ENCODE data around the gene TINCR.

The TINCR gene

GRCh38 chr19:5580161-5580571 is 12.4 kb upstream of the TINCR start:
- no peak overlapping the region for H3K27ac ChIP-seq (ENCODE audit: insufficient read depth in 1 of 2, low read depth in 1 of 2, low read length in 2 of 2, poor library complexity in 1 of 2, severe bottlenecking in 2 of 2)
- no peaks in the 10 kb centered on the region for H3K27me3 ChIP-seq (replicated peaks in 2 of 5; ENCODE audit: control insufficient read depth in 4 of 5, insufficient read depth in 5 of 5, low read length in 4 of 5)
- no peaks in the 10 kb centered on the region for H3K9me3 ChIP-seq (ENCODE audit: control extremely low read depth in 1 of 5, control insufficient read depth in 4 of 5, insufficient read depth in 2 of 5, low read depth in 1 of 5, low read length in 4 of 5)
- ChIA-PET POLR2A (no interaction called here), CTCF (interaction anchor here (1.3 to 3.5 kb wide), 2 partner anchors 25 to 33 kb away, joined by 3 to 28 read pairs; no protein-coding TSS in a partner anchor)
- H3K4me1 ChIP-seq (ENCODE audit: control extremely low read depth in 1 of 4, control insufficient read depth in 4 of 4, insufficient read depth in 4 of 4, low read length in 3 of 4) = peaks cover 0 to 13% (median 4%) of the 10 kb centered on the region in 4 experiments
- WGBS (ENCODE audit: insufficient coverage) = 82% methylated on average over 12 of the region's 12 CpGs
- H3K36me3 ChIP-seq (ENCODE audit: control insufficient read depth in 4 of 4, insufficient read depth in 4 of 4, low read length in 3 of 4) = peaks cover 0 to 21% (median 10%) of the 10 kb centered on the region in 4 experiments
- DNase-seq = no peak
- no peak overlapping the region for H3K4me3 ChIP-seq (ENCODE audit: control insufficient read depth in 1 of 7, extremely low read depth in 1 of 7, insufficient read depth in 4 of 7, low read depth in 2 of 7, low read length in 6 of 7)

DNA sequence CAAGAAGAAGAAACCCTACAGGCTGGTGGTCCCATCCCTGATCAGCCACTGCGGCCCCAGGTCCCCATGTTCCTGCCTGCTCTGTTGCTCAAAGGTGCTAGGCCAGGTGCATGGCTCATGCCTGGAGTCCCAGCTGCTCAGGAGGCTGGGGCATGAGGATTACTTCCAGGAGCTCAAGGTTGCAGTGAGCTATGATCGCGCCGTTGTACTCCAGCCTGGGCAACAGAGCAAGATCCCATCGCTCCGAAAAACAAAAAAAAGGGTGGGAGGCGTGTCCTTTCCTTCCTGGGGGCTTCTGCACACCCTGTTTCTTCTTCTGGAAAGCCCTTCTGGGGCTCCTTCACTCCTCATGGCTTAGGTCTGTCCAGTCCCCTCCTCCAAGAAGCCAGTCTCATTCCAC is 11.9 kb upstream of the TINCR start:
- DNase-seq = no peak
- peaks cover 0 to 20% (median 10%) of the 10 kb centered on the region in 4 experiments for H3K36me3 ChIP-seq (ENCODE audit: control insufficient read depth in 4 of 4, insufficient read depth in 4 of 4, low read length in 3 of 4)
- no peak overlapping the region for H3K27ac ChIP-seq (ENCODE audit: insufficient read depth in 1 of 2, low read depth in 1 of 2, low read length in 2 of 2, poor library complexity in 1 of 2, severe bottlenecking in 2 of 2)
- ChIA-PET POLR2A (no interaction called here), CTCF (interaction anchor here (0.9 to 3.5 kb wide), 5 partner anchors 16 to 227 kb away, joined by 3 to 28 read pairs (median 4); no protein-coding TSS in a partner anchor)
- H3K27me3 ChIP-seq (replicated peaks in 2 of 5; ENCODE audit: control insufficient read depth in 4 of 5, insufficient read depth in 5 of 5, low read length in 4 of 5) = no peaks in the 10 kb centered on the region
- peaks cover 0 to 10% (median 2%) of the 10 kb centered on the region in 4 experiments for H3K4me1 ChIP-seq (ENCODE audit: control extremely low read depth in 1 of 4, control insufficient read depth in 4 of 4, insufficient read depth in 4 of 4, low read length in 3 of 4)
- 98% methylated on average over 7 of the region's 7 CpGs for WGBS (ENCODE audit: insufficient coverage)
- H3K4me3 ChIP-seq (ENCODE audit: control insufficient read depth in 1 of 7, extremely low read depth in 1 of 7, insufficient read depth in 4 of 7, low read depth in 2 of 7, low read length in 6 of 7) = no peak overlapping the region
- no peaks in the 10 kb centered on the region for H3K9me3 ChIP-seq (ENCODE audit: control extremely low read depth in 1 of 5, control insufficient read depth in 4 of 5, insufficient read depth in 2 of 5, low read depth in 1 of 5, low read length in 4 of 5)

DNA sequence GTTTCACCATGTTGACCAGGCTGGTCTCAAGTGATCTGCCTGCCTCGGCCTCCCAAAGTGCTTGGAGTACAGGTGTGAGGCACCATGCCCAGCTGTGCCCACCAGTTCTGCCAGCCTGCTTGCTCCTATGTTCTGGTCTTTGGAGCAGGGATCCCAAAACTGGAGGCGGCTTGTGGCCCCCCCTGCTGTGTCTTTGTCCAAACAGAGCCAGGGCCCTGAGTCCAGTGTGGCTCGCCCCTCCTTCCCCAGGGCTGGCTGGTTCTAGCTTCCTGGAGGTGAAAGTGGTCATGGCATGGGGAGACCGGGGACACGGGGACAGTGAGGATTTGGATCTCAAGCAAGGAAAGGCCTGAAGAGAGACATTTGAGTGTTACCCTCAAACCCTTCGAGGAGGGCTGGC is 11.5 kb upstream of the TINCR start:
- Histone ChIP-seq H3K9me3 (ENCODE audit: control extremely low read depth in 1 of 5, control insufficient read depth in 4 of 5, insufficient read depth in 2 of 5, low read depth in 1 of 5, low read length in 4 of 5) (no peaks in the 10 kb centered on the region), H3K27me3 (replicated peaks in 2 of 5; ENCODE audit: control insufficient read depth in 4 of 5, insufficient read depth in 5 of 5, low read length in 4 of 5) (no peaks in the 10 kb centered on the region), H3K4me3 (ENCODE audit: control insufficient read depth in 1 of 7, extremely low read depth in 1 of 7, insufficient read depth in 4 of 7, low read depth in 2 of 7, low read length in 6 of 7) (no peak overlapping the region), H3K27ac (ENCODE audit: insufficient read depth in 1 of 2, low read depth in 1 of 2, low read length in 2 of 2, poor library complexity in 1 of 2, severe bottlenecking in 2 of 2) (no peak overlapping the region), H3K4me1 (ENCODE audit: control extremely low read depth in 1 of 4, control insufficient read depth in 4 of 4, insufficient read depth in 4 of 4, low read length in 3 of 4) (peaks cover 0 to 10% (median 2%) of the 10 kb centered on the region in 4 experiments), H3K36me3 (ENCODE audit: control insufficient read depth in 4 of 4, insufficient read depth in 4 of 4, low read length in 3 of 4) (peaks cover 0 to 17% (median 10%) of the 10 kb centered on the region in 4 experiments)
- ChIA-PET CTCF (interaction anchor here (0.9 to 3.5 kb wide), 5 partner anchors 17 to 228 kb away, joined by 3 to 28 read pairs (median 4); no protein-coding TSS in a partner anchor), POLR2A (no interaction called here)
- WGBS (ENCODE audit: insufficient coverage) = 91% methylated on average over 6 of the region's 6 CpGs
- no peak for DNase-seq

DNA sequence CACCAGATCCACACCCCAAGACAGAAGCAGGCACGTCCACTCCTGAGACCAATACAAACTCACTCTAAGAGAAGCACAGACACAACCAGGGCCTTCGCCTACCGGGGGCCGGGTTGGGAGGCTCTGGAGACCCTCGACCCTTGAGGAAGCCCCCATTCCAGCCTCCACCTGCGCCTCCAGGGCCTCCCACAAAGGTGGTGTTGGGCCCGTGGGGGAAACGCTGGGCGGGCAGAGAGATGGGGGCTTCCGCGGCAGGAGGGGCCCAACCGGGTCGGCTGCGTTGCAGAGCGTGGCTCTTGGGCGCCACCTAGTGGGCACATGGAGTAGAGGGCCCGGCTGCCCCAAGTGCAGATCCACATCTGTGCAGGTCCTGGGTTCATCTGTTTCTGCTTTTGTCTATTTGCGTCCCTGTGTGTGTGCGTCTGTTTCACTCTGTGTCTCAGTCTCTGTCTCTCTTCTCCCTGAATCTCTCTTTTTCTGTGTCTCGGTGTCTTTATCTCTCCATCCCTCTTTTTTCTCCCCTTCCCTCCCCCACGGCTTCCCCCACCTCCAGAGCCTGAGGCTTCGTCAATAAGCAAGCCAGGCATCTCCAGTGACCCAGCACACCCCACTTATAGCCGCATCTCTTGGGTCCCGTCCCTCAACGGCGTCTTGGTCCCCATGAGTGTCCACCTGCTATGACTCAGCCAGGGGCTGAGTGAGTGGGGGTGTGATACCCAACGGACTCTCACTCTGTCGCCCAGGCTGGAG is 10.5 kb upstream of the TINCR start:
- Histone ChIP-seq H3K27me3 (replicated peaks in 2 of 5; ENCODE audit: control insufficient read depth in 4 of 5, insufficient read depth in 5 of 5, low read length in 4 of 5) (no peaks in the 10 kb centered on the region), H3K27ac (ENCODE audit: insufficient read depth in 1 of 2, low read depth in 1 of 2, low read length in 2 of 2, poor library complexity in 1 of 2, severe bottlenecking in 2 of 2) (no peak overlapping the region), H3K4me1 (ENCODE audit: control extremely low read depth in 1 of 4, control insufficient read depth in 4 of 4, insufficient read depth in 4 of 4, low read length in 3 of 4) (peaks cover 0 to 10% (median 2%) of the 10 kb centered on the region in 4 experiments), H3K36me3 (ENCODE audit: control insufficient read depth in 4 of 4, insufficient read depth in 4 of 4, low read length in 3 of 4) (peaks cover 0 to 11% (median 8%) of the 10 kb centered on the region in 4 experiments), H3K9me3 (ENCODE audit: control extremely low read depth in 1 of 5, control insufficient read depth in 4 of 5, insufficient read depth in 2 of 5, low read depth in 1 of 5, low read length in 4 of 5) (no peaks in the 10 kb centered on the region), H3K4me3 (ENCODE audit: control insufficient read depth in 1 of 7, extremely low read depth in 1 of 7, insufficient read depth in 4 of 7, low read depth in 2 of 7, low read length in 6 of 7) (peak overlapping the region in 3 of 7 experiments; percentile 12 to 60 (median 30))
- ChIA-PET POLR2A (no interaction called here), CTCF (interaction anchor here (0.6 to 3.5 kb wide), 4 partner anchors 18 to 34 kb away, joined by 4 to 28 read pairs (median 4); no protein-coding TSS in a partner anchor)
- DNase-seq = peak; percentile 56 to 77 (median 71)
- 14% methylated on average over 11 of the region's 28 CpGs for WGBS (ENCODE audit: insufficient coverage)

DNA sequence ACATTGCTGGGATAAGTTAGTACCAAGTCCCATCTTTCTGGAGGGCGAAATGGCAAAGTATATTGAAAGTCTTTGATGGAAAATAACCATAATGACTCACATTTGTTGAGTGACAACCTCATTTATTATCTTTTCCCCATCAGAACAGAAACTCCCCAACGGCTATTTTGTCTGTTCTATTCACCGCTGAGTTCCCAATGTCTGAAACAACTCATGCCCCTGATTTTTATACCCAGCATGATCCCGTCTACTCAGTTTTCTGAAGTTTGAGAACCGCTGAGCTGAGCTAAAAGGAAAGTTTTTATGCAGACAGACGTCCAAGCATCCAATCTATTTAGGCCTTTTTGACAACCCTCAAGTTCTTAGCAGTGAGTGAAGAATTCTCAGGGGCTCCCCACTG is 7.8 kb upstream of the TINCR start:
- Histone ChIP-seq H3K27ac (ENCODE audit: insufficient read depth in 1 of 2, low read depth in 1 of 2, low read length in 2 of 2, poor library complexity in 1 of 2, severe bottlenecking in 2 of 2) (no peak overlapping the region), H3K4me3 (ENCODE audit: control insufficient read depth in 1 of 7, extremely low read depth in 1 of 7, insufficient read depth in 4 of 7, low read depth in 2 of 7, low read length in 6 of 7) (no peak overlapping the region), H3K27me3 (replicated peaks in 2 of 5; ENCODE audit: control insufficient read depth in 4 of 5, insufficient read depth in 5 of 5, low read length in 4 of 5) (no peaks in the 10 kb centered on the region), H3K9me3 (ENCODE audit: control extremely low read depth in 1 of 5, control insufficient read depth in 4 of 5, insufficient read depth in 2 of 5, low read depth in 1 of 5, low read length in 4 of 5) (no peaks in the 10 kb centered on the region), H3K36me3 (ENCODE audit: control insufficient read depth in 4 of 4, insufficient read depth in 4 of 4, low read length in 3 of 4) (no peaks in the 10 kb centered on the region), H3K4me1 (ENCODE audit: control extremely low read depth in 1 of 4, control insufficient read depth in 4 of 4, insufficient read depth in 4 of 4, low read length in 3 of 4) (peaks cover 0 to 10% (median 2%) of the 10 kb centered on the region in 4 experiments)
- 92% methylated on average over 4 of the region's 6 CpGs for WGBS (ENCODE audit: insufficient coverage)
- ChIA-PET CTCF (interaction anchor here (1.0 kb wide), 1 partner anchor 27 kb away, joined by 4 read pairs; no protein-coding TSS in a partner anchor), POLR2A (no interaction called here)
- no peak for DNase-seq

GRCh38 chr19:5572556-5573286 is 5.0 kb upstream of the TINCR start:
- Histone ChIP-seq H3K36me3 (ENCODE audit: control insufficient read depth in 4 of 4, insufficient read depth in 4 of 4, low read length in 3 of 4) (no peaks in the 10 kb centered on the region), H3K9me3 (ENCODE audit: control extremely low read depth in 1 of 5, control insufficient read depth in 4 of 5, insufficient read depth in 2 of 5, low read depth in 1 of 5, low read length in 4 of 5) (no peaks in the 10 kb centered on the region), H3K27me3 (replicated peaks in 2 of 5; ENCODE audit: control insufficient read depth in 4 of 5, insufficient read depth in 5 of 5, low read length in 4 of 5) (peaks cover 0 to 11% (median 4%) of the 10 kb centered on the region in 5 experiments), H3K27ac (ENCODE audit: insufficient read depth in 1 of 2, low read depth in 1 of 2, low read length in 2 of 2, poor library complexity in 1 of 2, severe bottlenecking in 2 of 2) (no peak overlapping the region), H3K4me3 (ENCODE audit: control insufficient read depth in 1 of 7, extremely low read depth in 1 of 7, insufficient read depth in 4 of 7, low read depth in 2 of 7, low read length in 6 of 7) (no peak overlapping the region), H3K4me1 (ENCODE audit: control extremely low read depth in 1 of 4, control insufficient read depth in 4 of 4, insufficient read depth in 4 of 4, low read length in 3 of 4) (peaks cover 0 to 2% (median 1%) of the 10 kb centered on the region in 4 experiments)
- POLR2A ChIA-PET = no interaction called here
- CTCF ChIA-PET = interaction anchor here (1.3 kb wide), 1 partner anchor 12 kb away, joined by 3 read pairs; no protein-coding TSS in a partner anchor
- DNase-seq = no peak
- WGBS (ENCODE audit: insufficient coverage) = 97% methylated on average over 9 of the region's 14 CpGs

Data from common myeloid progenitor, CD34-positive (primary cell).